Stimulated activated CD4-positive, alpha-beta T cell treated with anti-CD3 and anti-CD28 coated beads, Interleukin-15, amount 100 ng/mL, for 24 hours (primary cell): ENCODE data around the gene ITPA.

Experiments used
- DNase-seq: peaks from one replicate; pipeline ENCODE4 v3.0.0-alpha.2; 2020

ITPA gene

GRCh38 chr20:3209257-3209945 lies at the start of gene ITPA:
ITPA (plus strand) TSS chr20:3209498; CDS start chr20:3209552, 54 bp downstream.
- peak; percentile 80 for DNase-seq

- no peak for DNase-seq
Observed at GRCh38 chr20:3160418-3160817, 48.9 kb upstream of the ITPA start.

- no peak for DNase-seq
Observed at GRCh38 chr20:3161316-3162079, 47.8 kb upstream of the ITPA start.

- no peak for DNase-seq
Observed at GRCh38 chr20:3162080-3162611, 47.2 kb upstream of the ITPA start.

- no peak for DNase-seq
Observed at GRCh38 chr20:3163099-3164042, 45.9 kb upstream of the ITPA start.

GRCh38 chr20:3164043-3164762 lies 45.1 kb upstream of the ITPA start:
- no peak for DNase-seq

GRCh38 chr20:3164763-3165410 lies 44.4 kb upstream of the ITPA start:
- DNase-seq, result no peak

- DNase-seq, result no peak
Observed at GRCh38 chr20:3165473-3166337, 43.6 kb upstream of the ITPA start.

- DNase-seq, result no peak
Observed at GRCh38 chr20:3166338-3166912, 42.9 kb upstream of the ITPA start.

GRCh38 chr20:3166913-3167342 lies 42.4 kb upstream of the ITPA start:
- DNase-seq, result no peak

GRCh38 chr20:3167738-3168078 lies 41.6 kb upstream of the ITPA start:
- no peak for DNase-seq

GRCh38 chr20:3168079-3168828 lies 41.0 kb upstream of the ITPA start:
- no peak for DNase-seq

- no peak for DNase-seq
Observed at GRCh38 chr20:3168829-3169590, 40.3 kb upstream of the ITPA start.

- no peak for DNase-seq
Observed at GRCh38 chr20:3171391-3172125, 37.7 kb upstream of the ITPA start.

GRCh38 chr20:3172126-3172932 lies 37.0 kb upstream of the ITPA start:
- DNase-seq, result no peak

- peak; percentile 81 for DNase-seq
Observed at GRCh38 chr20:3172933-3173609, 36.2 kb upstream of the ITPA start, which contains the start of gene LZTS3. LZTS3 (minus strand) TSS chr20:3173549; CDS start chr20:3167163, 6,386 bp downstream.
